Myocyte (in vitro differentiated cells): ENCODE data around the gene CCNL1. TPM values are rescaled to one million over a fixed set of nuclear protein-coding genes. Genes with fewer than 3 reads are reported as not detected.
A peak's percentile ranks its signal among the peaks of the same experiment; 100 is the strongest.

Experiments used
- DNase-seq: peaks from one replicate; pipeline ENCODE4 v3.0.0-alpha.2; 2012; ENCODE audit warnings: low read depth
- total RNA-seq: library from RNA; depleted of rRNA; stranded (reverse); fragments of >200 nt; gene quantifications from 2 replicates; pipeline ENCODE4 v1.2.3, GENCODE V29; 2014

CCNL1 gene
- total RNA-seq, 1 donor from 2014 or later, result 94.2 TPM

DNA sequence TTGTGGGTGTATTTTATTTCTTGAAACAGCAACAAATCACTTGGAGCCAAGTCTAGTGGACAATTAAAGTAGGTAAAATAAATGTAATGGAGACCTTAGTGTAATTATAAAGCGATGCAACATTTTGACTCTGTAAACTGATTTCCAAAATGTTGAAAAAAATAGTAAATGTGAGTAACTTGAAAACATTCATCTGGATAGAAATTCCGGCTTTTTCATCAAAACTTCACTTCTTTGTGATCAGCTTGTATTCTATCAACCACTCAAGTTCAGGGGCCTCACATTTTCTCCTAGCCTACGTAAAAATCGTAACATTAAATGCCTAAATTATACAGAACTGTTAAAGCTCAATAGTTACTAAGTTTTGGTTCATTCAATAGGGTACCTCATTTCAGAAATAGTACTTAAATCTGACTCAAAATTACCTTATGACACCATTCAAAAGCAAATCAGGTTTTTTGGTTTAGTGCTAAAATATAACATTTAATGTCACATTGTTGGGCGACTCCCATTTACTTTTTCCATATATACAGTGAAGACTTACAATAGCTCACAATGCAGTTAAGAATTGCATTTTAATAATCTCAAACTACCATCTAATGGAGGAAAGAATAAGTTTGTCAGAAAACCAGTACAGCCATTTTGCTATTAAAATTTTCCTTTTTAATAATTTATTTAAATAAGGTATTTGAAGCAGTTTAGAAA lies 12.7 kb downstream of the CCNL1 start:
- DNase-seq, result no peak

DNA sequence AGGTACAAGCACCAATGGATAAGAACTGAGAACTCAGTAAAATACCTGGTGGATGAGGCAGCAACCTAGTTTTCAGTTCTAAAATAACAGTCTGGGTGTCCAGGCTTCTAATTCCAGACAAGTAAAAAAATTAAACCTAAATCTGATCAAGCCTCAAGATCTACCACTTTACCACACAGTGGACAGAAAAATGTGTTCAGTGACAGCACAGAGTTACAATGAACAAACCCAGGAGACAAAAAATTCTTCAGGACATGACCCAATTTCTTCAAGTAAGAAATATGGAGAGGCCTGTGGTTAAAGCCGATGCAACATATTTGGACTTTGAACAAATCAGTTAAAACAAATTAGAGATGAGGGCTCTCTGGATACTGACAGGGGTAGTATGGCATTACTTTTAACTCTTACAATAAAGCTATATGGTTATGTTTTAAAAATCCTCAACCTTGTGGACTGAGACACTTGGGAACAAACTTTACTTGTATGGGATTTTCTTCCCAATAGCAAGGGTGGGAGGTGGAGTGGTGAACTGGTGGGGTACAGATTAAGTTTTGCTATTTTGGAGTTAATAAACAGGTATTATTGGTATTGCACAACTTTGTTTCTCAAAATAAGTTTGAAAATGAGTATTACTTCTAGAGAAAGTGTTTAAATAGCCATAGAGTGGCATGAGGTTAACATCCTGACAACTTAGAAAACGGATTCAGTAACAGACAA lies 14.2 kb downstream of the CCNL1 start:
- no peak for DNase-seq

DNA sequence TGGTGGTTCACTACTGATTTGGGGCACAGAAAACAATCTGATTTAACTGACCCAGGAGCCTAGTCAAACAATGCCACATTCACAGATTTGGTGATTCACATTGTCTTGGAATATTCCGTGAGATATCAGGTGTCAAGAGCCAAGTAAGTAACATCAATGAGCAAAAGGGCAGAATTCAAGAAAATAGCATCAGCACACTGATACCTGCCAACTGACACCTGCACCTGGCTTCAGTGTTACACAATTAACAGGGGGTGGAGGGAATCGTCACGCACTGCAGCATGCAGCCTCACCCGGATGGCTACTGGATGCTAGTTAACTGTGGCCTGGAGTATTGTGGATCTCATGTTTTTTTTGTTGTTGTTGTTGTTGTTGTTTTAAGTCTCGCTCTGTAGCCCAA lies 17.6 kb downstream of the CCNL1 start:
- no peak for DNase-seq

GRCh38 chr3:157139938-157140534 lies 19.9 kb downstream of the CCNL1 start:
- no peak for DNase-seq

DNA sequence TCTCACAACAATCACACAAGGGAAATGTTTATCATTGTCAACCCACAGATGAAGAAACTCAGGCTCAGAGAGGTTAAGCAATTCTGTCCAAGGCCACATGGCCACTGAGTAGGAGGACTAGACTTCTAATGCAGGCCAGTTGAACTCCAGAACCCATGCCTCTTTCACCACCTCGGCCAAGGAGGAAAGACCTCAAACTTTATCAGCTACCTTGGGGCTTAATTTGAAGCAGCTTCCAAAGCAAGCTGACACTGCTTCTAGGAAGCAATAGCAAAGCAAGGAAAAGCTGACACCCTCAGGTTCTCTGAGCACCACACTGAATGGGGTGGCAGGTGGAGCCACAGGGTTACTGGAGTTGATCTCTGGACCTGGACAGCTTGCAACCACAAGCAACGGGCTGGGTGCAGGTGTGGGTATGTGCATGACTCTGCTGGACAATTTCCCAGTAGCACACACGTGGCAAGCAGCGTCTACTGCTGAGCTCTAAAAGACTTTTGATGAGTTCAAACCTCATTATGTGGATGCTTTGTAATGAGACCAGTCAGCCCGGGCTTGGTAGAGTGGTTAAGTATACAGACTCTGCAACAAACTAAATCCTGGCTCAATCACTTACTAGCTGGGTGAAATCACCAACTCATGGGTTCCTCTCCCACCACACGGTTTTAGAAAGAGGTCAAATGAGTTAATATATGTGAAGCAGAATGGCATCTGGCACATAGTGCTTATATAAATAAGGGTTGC lies 23.1 kb downstream of the CCNL1 start:
- DNase-seq, result peak; percentile 81

GRCh38 chr3:157135671-157136396 lies 24.1 kb downstream of the CCNL1 start:
- peak; percentile 66 for DNase-seq

- DNase-seq, result peak; percentile 79
Measured at GRCh38 chr3:157134620-157135191, 25.2 kb downstream of the CCNL1 start.

DNA sequence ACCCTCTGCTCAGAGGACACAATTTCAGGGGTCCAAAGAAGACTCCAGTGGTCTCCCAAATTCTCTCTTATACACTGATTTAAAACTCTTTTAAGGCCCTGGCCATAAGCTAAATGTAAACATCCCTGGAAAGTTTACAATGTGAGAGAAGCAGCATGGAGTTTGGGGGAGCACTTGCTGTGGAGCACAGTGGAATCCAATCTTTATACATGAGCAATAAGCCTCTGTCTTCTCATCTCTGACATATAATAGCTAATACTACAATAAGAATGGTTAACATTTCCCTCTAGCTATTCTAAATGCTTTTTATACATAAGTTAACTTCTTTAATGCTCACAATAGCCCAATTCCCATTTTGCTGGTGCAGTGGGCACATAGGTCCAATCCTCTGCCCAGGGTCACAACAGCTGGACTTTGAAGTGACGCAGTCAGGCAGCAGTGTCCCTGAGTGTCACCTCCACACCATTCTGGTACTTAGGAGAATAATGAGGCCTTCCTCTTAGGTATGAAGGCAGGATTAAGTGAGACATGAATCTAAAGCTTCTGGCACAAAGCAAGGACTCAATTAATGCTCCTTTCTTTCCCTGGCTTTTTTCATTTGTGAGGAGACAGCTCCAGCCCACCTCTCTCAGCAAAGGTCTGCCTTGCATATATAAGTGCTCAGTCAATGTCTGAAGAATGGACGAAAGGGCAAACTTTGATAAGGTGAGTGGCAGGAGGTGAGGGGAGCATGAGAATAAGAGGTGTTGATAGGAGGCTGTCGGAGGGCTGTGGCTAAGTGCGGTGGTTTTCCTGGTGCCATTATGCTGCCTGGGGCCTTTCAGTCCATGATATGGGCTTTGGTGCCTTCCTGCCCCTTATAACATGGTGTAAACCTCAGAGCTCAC lies 26.3 kb downstream of the CCNL1 start:
- DNase-seq, result no peak

DNA sequence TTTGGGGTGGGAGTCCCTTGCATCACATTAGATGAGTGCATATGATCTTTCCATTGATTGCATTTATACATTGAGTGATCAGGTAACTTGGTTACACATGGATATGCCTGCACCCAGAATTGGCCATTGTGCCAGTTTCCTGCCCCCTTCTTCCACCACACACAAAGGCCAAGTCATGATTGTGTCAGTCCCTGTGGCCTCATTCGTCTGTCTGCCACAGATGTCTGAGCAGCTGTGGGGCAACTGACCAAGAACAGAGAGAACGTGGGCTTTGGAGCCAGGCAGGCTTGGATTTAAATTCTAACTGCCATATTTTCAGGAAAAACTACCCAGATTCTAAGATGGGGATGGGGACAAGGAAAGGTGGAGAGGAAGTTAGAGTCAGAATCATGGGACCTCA lies 27.0 kb downstream of the CCNL1 start:
- DNase-seq, result peak; percentile 83

DNA sequence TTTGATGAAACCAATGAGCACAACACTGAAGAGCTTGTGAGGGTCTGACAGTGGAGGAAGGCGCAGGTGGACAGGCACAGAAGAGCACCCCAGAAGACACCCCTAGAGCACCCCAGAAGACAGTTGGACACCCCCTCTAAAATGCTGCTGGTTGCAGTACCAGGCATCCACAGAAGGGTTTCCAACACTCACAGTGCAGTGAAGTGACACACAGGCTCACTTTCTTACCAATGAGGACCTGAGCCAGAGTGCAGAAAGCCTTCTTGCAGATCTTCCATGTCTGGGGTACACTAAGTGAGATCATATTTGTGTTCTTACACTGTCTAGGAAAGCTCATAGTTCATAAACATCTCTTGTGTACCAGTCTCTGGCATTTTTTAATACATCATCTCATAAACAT lies 27.6 kb downstream of the CCNL1 start:
- no peak for DNase-seq

DNA sequence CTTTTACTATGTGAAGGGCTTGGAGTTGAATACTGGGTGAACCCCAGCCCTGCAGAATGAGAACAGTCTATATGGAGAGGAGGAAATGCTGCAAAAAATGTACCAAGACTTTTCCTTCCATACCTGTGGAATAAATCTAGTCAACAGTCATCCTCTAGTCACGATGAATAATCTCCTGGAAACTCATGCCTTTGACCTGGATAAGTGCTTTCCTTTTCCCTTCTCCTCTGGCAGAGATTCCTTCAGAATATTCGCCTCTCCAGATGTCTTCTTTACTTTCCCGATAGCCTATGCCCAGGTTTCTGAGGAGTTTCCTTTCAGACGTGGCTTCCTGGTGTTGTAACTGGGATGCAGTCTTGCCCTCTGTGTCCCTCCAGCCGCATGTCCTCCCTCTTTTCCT lies 28.1 kb downstream of the CCNL1 start:
- DNase-seq, result no peak

DNA sequence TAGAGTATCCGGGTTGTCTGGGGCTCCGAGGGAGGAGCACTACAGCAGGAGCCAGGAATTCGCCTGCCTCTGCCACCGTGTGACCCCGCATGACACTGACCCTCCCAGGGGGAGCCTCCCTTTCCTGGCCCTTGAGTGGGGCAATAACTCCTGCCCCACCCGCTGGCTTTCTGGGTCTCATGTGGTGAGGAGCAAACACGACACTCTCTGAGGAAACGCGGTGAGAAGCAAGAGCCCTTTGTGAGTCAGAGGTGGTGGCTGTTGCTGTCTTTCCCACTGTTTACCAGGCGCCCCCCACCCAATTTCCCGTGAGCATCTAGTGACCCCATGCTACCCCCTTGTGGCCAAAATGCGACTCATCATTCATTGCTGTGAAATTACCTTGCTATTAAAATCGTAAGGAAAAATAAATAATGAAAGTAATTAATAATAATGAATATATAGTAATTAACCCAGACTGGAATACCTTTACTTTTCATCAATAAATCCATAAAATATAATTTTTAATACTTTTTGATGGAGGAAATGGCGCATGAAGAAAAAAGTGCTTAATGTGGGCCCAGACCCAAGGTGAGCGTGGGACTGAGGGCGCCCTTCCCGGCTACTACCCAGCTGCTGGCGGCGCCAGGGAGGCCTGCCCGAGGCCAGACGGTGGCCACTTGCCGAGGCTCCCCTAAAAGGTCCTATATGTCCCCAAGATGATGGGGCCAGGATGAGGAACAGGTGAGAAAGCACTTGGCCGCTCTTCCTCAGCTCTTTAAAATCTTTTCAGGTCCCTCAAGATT lies 29.3 kb downstream of the CCNL1 start:
- peak; percentile 95 for DNase-seq

DNA sequence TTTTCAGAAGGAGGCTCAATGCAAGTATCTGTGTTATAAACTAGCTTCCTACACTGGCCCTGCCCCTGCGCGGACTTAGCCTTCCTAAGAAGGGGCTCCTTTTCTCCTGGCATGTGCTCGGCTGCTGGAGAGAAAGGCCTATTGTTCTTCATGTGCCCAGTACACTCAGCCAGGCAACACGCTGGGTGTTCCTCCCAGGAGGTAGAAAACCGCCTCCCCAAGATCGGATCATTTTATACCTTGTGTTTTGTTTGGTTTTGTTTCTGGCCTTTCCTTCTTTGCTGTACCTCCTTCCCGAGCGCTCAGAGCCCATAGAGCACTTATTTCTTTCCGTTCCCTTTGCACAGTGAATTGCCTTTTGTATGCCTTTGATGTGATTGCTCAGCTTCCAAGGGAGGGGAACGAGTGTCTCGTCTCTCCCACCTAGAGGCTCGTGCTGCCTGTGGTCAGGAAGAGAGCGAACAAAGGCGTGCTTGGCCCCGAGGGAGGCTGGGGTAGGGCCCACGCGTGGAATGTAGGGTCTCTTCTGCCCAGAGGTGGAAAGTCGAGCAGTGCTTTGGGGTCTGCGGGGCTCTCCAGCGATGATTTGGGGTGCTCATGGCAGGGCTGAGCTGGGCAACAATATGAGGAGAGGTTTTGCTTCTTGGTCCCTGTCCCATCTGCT lies 30.0 kb downstream of the CCNL1 start:
- peak; percentile 70 for DNase-seq

- DNase-seq, result peak; percentile 90
Measured at GRCh38 chr3:157128771-157129681, 30.9 kb downstream of the CCNL1 start.

GRCh38 chr3:157127831-157128767 lies 31.8 kb downstream of the CCNL1 start:
- DNase-seq, result peak; percentile 91

DNA sequence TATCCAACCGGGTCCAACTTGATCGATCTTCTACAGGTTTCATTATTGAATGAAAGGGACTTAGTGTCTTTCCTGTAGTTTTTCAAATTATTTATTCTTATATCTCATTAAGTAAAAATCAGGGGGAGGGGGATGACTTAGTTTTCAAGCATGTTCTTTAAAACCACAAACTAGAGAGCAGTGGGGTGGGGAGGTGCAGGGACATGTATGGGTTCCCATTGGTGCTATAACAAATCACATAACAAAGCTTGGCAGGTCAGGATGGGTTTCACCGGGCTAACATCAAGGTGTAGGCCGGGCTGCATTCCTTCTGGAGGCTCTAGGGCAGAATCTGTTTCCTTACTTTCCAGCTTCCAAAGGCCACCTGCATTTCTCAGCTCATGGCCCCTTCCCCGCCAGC lies 32.7 kb downstream of the CCNL1 start:
- no peak for DNase-seq
